HL-60 (cell line): Measurements from ENCODE around the gene PRMT7.

Source experiments
- DNase-seq, 2 experiments: peaks; one replicate each; pipeline ENCODE4 v3.0.0-alpha.2; 2010 to 2020; ENCODE audit warnings: low read depth in 1 of 2, low spot score in 1 of 2
- H3K27ac ChIP-seq: fragments of 250-450 bp; sonication (Bioruptor Pico); replicated peaks from 2 replicates; pipeline ENCODE4 v1.5.1; 2020; ENCODE audit warnings: mild to moderate bottlenecking, moderate library complexity
- H3K27me3 ChIP-seq: fragments of 250-450 bp; sonication (Bioruptor Pico); 2 replicates; pipeline ENCODE4 v1.5.1; 2021; ENCODE audit warnings: mild to moderate bottlenecking, moderate library complexity; ENCODE audit not compliant: insufficient read depth, poor library complexity, severe bottlenecking
- H3K4me3 ChIP-seq: replicated peaks from 2 replicates; pipeline ENCODE4 v1.5.1; 2011; ENCODE audit warnings: mild to moderate bottlenecking, control low read depth, low read length; ENCODE audit not compliant: insufficient read depth
- GABPA ChIP-seq: IDR thresholded peaks from 2 replicates; pipeline ENCODE4 v1.6.1; 2012; ENCODE audit warnings: low read depth
- POLR2AphosphoS5 ChIP-seq: IDR thresholded peaks from 2 replicates; pipeline ENCODE4 v1.6.1; 2012; ENCODE audit warnings: low read depth
- REST ChIP-seq: IDR thresholded peaks from 2 replicates; pipeline ENCODE4 v1.6.1; 2012; ENCODE audit warnings: low read depth; ENCODE audit not compliant: insufficient replicate concordance
- SPI1 ChIP-seq: IDR thresholded peaks from 2 replicates; pipeline ENCODE4 v1.6.1; 2012; ENCODE audit warnings: low read depth, mild to moderate bottlenecking, borderline replicate concordance
- TF ChIP-seq, protein P1 (sequence below): IDR thresholded peaks from one replicate; pipeline ENCODE4 v1.5.1; 2011; ENCODE audit warnings: low read length, control low read depth, inconsistent platforms; ENCODE audit not compliant: insufficient read depth

Gene PRMT7

DNA sequence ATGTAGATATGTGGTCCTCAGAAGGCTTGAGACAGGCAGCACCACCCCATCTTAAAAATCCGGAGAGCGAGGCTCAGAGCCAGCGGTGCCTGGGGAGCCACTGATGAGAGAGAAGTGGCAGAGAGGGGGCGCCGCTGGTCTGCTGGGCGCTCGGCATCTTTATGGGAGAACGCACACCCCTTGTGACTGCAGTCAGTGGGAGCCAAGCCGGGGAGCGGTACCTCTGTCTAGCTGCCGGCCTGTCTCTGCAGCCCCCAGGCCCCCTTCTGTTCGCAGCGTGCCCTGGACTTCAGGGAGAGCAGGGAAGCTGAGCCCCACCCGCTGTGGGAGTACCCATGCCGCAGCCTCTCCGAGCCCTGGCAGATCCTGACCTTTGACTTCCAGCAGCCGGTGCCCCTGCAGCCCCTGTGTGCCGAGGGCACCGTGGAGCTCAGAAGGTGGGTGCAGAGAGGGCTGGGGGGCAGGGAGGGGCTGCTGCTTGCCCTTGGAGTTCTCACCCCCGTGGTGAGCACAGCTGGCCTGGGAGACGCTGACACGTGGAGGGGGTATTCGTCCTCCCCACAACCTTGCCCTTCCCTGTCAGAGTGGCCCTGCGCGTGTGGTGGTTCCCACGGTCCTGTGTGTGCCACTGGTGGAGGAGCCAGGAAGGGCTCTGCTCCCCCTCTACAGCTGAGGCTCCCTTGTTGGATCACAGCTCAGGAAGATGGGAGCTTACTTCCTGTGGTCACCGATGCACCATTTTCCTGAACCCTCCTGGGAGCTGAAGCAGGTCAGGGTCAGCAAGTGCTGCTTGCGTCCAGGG lies 44.8 kb downstream of the PRMT7 start:
- DNase-seq, result peak in 1 of 2 experiments; percentile 52
- peak overlapping the region; percentile 41 for H3K27ac ChIP-seq
- TF ChIP-seq, protein P1, sequence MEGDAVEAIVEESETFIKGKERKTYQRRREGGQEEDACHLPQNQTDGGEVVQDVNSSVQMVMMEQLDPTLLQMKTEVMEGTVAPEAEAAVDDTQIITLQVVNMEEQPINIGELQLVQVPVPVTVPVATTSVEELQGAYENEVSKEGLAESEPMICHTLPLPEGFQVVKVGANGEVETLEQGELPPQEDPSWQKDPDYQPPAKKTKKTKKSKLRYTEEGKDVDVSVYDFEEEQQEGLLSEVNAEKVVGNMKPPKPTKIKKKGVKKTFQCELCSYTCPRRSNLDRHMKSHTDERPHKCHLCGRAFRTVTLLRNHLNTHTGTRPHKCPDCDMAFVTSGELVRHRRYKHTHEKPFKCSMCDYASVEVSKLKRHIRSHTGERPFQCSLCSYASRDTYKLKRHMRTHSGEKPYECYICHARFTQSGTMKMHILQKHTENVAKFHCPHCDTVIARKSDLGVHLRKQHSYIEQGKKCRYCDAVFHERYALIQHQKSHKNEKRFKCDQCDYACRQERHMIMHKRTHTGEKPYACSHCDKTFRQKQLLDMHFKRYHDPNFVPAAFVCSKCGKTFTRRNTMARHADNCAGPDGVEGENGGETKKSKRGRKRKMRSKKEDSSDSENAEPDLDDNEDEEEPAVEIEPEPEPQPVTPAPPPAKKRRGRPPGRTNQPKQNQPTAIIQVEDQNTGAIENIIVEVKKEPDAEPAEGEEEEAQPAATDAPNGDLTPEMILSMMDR, result no peak
- no peak for TF ChIP-seq REST
- no peak for TF ChIP-seq SPI1
- TF ChIP-seq POLR2AphosphoS5, result no peak
- H3K4me3 ChIP-seq, result no peak overlapping the region
- H3K27me3 ChIP-seq, result no peaks in the 10 kb centered on the region

- TF ChIP-seq, protein P1, result no peak
- TF ChIP-seq SPI1, result peak; percentile 86
- peak; percentile 93 for TF ChIP-seq POLR2AphosphoS5
- TF ChIP-seq REST, result no peak
- DNase-seq, result peak; percentile 76 to 92
- no peak overlapping the region for H3K4me3 ChIP-seq
- no peaks in the 10 kb centered on the region for H3K27me3 ChIP-seq
- H3K27ac ChIP-seq, result peak overlapping the region; percentile 41
These were observed 45.6 kb downstream of the PRMT7 start for GRCh38 chr16:68356249-68356918.

GRCh38 chr16:68356919-68357286 lies 46.1 kb downstream of the PRMT7 start:
- Histone ChIP-seq H3K27ac (no peak overlapping the region), H3K27me3 (no peaks in the 10 kb centered on the region), H3K4me3 (no peak overlapping the region)
- DNase-seq, result no peak
- TF ChIP-seq, protein P1, result no peak
- no peak for TF ChIP-seq GABPA
- TF ChIP-seq POLR2AphosphoS5, result no peak
- TF ChIP-seq SPI1, result no peak
- no peak for TF ChIP-seq REST
